Neural cell (in vitro differentiated cells): ENCODE data around the gene SGPP1.

Experiments
- CTCF ChIP-seq: fragments of 450-650 bp; IDR thresholded peaks from 2 replicates; pipeline ENCODE4 v1.5.1; 2014; ENCODE audit warnings: antibody characterized with exemption, mild to moderate bottlenecking, moderate library complexity; ENCODE audit not compliant: poor library complexity, severe bottlenecking
- EP300 ChIP-seq: fragments of 450-650 bp; conservative IDR thresholded peaks from 2 replicates; pipeline ENCODE4 v1.6.1; 2014; ENCODE audit warnings: antibody characterized with exemption, mild to moderate bottlenecking, moderate library complexity; ENCODE audit not compliant: poor library complexity, severe bottlenecking
- EZH2 ChIP-seq: fragments of 200-600, 300-800 bp; shearing (Covaris generic), sonication (generic); IDR thresholded peaks from 2 replicates; pipeline ENCODE4 v1.6.1; 2014; ENCODE audit warnings: antibody characterized with exemption, low read length, borderline replicate concordance, mild to moderate bottlenecking; ENCODE audit not compliant: insufficient read depth, poor library complexity, severe bottlenecking
- MXI1 ChIP-seq: fragments of 450-650 bp; conservative IDR thresholded peaks from 2 replicates; pipeline ENCODE4 v1.6.1; 2014; ENCODE audit warnings: antibody characterized with exemption, mild to moderate bottlenecking; ENCODE audit not compliant: poor library complexity, severe bottlenecking
- POLR2AphosphoS5 ChIP-seq: IDR thresholded peaks from 2 replicates; pipeline ENCODE4 v1.6.1; 2012
- RAD21 ChIP-seq: fragments of 450-650 bp; conservative IDR thresholded peaks from 2 replicates; pipeline ENCODE4 v1.6.1; 2014; ENCODE audit warnings: antibody characterized with exemption, mild to moderate bottlenecking, moderate library complexity
- REST ChIP-seq: IDR thresholded peaks from 2 replicates; pipeline ENCODE4 v1.6.1; 2012; ENCODE audit warnings: borderline replicate concordance
- SMC3 ChIP-seq: fragments of 450-650 bp; conservative IDR thresholded peaks from 2 replicates; pipeline ENCODE4 v1.6.1; 2014; ENCODE audit warnings: antibody characterized with exemption, mild to moderate bottlenecking, moderate library complexity; ENCODE audit not compliant: poor library complexity
- TAF1 ChIP-seq: IDR thresholded peaks from 2 replicates; pipeline ENCODE4 v1.6.1; 2012; ENCODE audit warnings: low read depth

DNA sequence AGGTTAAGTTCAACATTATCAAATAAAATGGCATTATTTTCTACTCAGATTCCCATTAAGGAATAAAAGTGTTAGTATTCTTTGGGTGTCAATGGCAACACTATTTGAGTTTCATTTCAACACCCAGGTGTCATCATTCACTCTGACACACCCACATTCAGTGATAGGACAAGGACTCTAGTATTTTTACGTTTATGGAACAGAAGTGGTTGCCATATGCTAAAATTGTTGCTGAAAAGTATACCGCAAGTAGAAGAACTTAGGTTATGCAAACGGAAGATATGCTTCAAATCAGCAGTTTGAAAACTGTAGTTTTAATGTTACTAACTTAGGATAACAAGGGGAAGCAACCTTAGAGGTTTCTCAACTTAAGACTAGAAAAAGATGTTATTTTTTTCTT is 20.0 kb upstream of the SGPP1 start:
- no peak for TF ChIP-seq REST
- no peak for TF ChIP-seq CTCF
- no peak for TF ChIP-seq TAF1
- no peak for TF ChIP-seq EP300
- no peak for TF ChIP-seq SMC3
- no peak for TF ChIP-seq POLR2AphosphoS5
- no peak for TF ChIP-seq EZH2
- TF ChIP-seq RAD21: no peak
- no peak for TF ChIP-seq MXI1
